Ramos (cell line): Measurements from ENCODE around the gene AXIN2.

Experiments
- in situ Hi-C: fragments of 300-500 bp; cut with MboI; formaldehyde crosslinking; loops from one replicate; pipeline ENCODE4 v1.14.3; 2022; ENCODE audit warnings: low sequenced_read_pairs; ENCODE audit not compliant: unreplicated experiment

Gene AXIN2

DNA sequence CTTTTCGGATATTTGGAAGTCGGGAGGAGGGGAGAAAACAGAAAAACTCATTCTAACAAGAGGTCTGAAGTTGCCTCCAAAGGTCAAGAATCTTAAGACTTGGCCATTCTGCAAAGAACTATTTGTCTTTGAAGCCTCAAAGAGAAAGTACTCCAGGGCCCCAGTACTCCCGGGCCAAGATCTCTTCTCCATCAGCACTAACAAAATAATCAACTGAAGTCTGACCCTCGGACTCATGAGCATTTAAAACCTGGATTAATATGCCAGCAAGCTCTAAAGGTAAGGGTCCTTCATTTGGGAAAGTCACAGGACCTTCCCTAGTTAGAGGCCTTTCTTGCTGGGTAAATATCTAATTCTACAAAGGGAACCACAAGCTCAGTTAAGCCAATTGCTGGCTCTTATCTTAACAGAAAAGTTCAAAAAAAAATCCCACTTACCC, 4.5 kb downstream of the AXIN2 start:
- in situ Hi-C loops = loop anchor here (10.0 kb wide), 1 partner anchor 262 kb away; no protein-coding TSS in a partner anchor

DNA sequence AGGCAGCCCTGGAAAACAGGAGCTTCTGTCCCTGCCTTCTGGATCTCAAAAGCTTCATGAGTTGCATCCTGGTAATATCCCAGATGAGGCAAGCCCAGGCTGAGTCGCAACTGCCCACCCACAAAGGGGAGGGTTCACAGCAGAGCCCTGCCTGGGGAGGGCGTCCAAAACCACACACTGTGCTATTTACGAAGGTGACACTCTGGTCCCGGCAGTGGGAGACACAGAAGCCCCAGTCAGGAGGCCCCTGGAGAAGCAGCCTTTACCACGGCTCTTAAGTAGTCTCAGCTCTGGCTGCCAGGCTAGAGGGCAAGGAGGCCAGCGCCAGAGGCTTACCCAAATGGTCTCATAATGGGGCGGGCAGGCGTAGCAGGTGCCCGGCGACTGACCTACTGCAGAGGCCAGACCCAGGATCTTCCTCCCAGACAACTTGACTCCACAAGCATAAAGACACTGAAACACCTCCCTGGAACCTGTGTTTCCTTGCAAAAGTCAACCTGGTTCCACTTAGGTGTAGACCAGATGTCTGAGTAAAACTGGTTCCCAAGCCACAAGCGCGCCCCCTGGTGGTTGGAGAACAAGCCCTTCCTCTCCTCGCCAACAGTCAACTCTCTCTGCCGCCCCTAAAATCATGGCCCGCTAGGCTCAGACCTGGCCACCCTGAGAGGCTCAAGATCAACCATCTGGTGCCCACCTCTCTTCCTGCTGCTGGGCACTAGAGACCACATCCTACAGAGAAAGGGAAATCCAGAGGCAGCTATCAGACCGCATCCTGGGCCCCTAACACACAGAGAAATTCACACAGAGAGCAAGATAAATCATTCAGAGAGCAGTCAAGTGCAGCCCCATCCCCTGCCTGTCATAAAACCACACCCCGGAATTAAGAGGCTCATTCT, 5.2 kb downstream of the AXIN2 start:
- in situ Hi-C loops = loop anchor here (10.0 kb wide), 1 partner anchor 261 kb away; no protein-coding TSS in a partner anchor

DNA sequence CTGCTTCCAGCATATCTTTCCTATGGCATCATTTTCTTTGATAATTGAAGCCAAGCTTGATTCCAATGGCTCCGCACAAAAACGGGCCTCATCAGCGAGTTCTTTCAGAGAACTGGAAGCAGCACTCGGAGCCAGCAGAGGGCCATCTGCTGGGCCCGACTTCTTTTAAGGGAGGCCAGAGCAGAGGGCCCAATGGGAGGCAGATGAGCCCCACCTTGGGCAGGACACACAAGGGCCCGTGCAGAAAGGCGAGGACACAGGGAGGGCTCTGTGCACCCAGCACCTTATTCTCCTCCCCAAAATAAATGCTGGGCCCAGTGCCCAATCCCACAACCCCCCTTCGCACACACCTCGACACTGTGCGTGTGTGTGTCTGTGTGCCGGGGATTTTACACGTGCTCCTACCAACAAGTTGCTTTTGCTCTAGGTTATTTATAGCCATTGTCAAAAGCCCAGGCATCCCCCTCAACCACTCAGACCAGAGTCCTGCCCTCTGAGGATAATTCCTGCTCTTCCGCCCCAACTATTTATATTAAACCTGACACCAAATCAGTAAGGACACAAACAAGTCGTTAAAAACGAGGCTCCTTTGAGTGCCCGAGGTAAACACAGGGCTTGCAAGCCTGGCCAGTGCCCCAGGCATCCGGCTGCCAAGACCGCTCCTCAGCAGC, 6.8 kb downstream of the AXIN2 start:
- in situ Hi-C loops = loop anchor here (10.0 kb wide), 1 partner anchor 260 kb away; no protein-coding TSS in a partner anchor

DNA sequence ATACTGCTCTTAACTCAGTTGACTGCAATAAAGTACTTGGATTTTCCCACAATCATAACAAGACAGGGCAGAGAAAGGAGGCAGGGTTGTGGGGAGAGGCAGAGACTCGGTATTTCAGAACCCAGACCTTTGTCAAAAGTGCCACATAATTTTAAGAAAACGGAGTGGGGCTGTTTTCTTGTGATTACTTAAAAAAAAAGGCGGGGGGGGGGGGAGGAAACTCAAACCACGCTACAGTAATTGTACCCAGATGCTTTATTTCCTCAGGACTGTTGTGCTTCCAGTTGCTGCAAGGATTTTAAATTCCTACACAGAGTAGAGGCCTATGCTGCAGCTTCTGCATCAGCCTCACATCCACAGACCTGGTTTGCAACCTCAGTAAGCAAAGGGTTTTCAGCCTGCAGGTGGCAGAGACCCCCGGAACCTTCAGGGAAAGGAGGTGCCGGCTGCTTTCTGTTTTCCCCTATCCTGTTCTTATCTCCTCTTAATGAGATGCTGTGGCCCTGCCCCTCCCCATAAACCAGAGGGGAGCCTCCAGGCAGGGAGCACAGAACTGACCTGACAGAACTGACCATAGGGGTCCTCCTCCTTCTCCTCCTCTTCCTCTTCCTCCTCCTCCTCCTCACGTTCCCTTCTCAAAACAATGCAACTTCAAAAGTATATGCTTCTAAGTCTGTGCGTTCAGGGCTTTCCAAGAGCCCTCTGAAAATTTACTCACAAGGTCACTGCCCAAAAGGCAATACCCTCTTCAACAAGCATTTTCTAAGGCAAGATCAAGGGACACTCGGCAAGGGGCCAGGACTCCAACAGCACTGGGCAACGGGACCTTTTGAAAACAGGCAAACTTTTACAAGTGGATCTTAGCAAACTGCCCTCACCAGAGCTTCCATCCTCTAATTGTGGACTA, 7.5 kb downstream of the AXIN2 start:
- in situ Hi-C loops = loop anchor here (10.0 kb wide), 1 partner anchor 259 kb away; no protein-coding TSS in a partner anchor

- in situ Hi-C loops = loop anchor here (10.0 kb wide), 1 partner anchor 258 kb away; no protein-coding TSS in a partner anchor
Observed at GRCh38 chr17:65553009-65553645, 8.3 kb downstream of the AXIN2 start.

DNA sequence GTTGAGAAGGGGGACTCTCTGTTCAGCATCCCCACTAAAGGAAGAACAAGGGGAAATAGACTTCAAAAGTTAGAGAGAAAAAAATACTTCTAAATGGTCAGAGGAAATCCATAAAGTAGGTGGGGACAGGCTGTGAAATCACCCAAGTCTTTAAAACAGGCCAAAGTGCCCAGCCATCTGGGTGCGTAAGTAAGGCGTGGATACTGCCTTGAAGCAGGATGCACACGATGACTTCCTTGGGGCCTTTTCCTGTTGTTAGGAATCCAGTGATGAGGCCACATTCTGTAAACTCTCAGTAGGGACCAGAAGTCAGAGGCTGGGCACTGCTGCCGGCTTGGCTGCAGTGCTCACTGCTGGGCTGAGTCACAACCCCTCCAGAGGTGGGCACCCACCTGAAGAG, 9.2 kb downstream of the AXIN2 start:
- in situ Hi-C loops = loop anchor here (10.0 kb wide), 1 partner anchor 257 kb away; no protein-coding TSS in a partner anchor

DNA sequence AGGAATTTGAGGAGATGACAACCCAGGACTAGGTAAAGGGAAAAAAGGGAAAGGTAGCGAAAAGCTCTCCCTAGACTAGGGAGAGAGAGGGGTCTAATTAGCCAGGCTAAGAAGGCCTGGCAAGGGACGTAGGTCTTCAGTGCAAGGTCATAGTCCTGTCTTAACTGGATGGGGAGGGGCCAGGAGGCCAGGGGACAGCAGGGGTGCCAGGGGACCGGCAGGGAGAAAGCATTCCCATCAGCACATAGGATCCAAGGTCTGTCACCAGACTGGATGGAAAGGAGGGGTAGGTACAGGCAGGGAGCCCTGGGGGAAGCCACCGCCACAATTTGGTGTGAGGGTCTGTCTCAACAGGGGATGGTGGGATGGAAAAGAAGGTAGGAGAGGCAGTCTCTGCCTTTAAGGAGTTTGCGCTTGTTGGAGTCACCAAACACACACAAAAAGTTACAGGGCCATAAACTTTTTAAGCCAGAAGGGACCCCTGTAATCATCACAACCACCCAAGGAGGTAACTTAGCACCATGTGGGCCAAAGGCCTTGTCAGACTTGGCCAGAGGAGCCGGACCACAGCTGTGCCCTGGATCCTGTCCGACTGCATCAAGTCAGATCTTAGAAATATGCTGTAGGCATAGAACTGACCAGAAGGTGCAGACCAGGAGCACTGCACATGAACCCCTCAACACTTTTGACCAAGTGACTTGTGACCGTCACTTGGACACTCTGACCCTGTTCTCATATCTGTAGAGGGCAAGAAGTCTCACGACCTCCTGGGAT, 10.0 kb downstream of the AXIN2 start:
- in situ Hi-C loops = loop anchor here (10.0 kb wide), 1 partner anchor 257 kb away; no protein-coding TSS in a partner anchor

GRCh38 chr17:65550758-65551157, 10.7 kb downstream of the AXIN2 start:
- in situ Hi-C loops = loop anchor here (10.0 kb wide), 1 partner anchor 256 kb away; no protein-coding TSS in a partner anchor

GRCh38 chr17:65550075-65550662, 11.3 kb downstream of the AXIN2 start:
- in situ Hi-C loops = loop anchor here (10.0 kb wide), 1 partner anchor 255 kb away; no protein-coding TSS in a partner anchor

GRCh38 chr17:65548269-65548969, 13.0 kb downstream of the AXIN2 start:
- in situ Hi-C loops = no loop called here

DNA sequence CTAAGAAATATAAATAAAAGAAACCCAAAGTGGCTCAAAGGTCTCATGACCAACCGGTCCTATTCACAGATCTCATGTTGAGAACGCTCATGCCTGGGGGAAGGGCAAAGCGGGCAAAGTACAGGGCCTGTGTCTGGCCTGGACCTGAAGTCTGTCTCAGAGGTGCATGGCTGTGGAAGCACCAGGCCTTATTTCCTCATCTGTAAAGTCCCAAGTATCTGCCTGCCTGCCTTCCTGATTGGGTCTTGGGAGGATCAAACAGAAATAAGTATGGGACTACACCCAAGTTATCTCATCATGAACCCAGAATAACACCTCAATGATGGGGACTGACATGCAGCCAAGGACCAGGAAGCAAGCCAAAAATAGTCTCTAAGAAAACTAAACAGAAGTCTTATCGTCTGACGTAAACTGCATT, 14.2 kb downstream of the AXIN2 start:
- in situ Hi-C loops = no loop called here

GRCh38 chr17:65546579-65546978, 14.9 kb downstream of the AXIN2 start:
- in situ Hi-C loops = no loop called here

GRCh38 chr17:65545705-65546523, 15.5 kb downstream of the AXIN2 start:
- in situ Hi-C loops = no loop called here

DNA sequence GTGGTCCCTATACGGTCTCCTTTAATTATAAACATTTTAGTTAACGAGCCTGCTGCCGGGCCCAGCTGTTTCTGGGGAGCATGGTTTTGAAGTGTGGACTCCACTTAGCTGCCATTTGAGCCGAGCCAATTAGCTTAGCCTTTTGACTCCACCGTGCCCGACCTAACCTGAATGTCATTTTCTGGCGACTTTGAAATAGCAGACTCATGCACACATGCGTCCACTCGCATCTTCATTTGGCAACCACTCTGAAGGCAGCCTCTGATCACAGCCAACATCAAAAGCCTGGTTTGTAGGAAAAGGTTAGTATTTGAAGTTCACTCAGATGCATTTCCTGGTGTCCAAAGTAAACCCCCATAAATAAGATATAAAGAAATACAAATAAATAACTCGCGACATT, 16.8 kb downstream of the AXIN2 start:
- in situ Hi-C loops = no loop called here

GRCh38 chr17:65542610-65543009, 18.8 kb downstream of the AXIN2 start:
- in situ Hi-C loops = no loop called here

DNA sequence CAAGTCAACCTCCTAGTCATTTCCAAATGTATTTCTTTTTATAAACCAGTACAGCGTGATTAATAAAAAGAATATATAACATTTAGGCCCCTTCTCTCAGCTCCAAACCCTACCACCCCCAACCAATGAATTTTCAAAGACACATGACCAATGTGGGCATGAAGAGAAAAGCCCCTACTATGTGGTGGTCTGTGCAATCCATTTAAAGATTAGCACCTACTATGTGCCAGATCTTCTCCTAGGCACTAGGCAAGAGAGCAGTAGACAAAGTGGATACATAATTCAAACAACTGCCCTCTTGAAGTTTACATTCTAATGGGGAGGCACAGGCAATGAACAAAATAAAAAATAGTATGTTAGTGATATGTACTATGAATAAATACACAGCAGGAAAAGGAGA, 19.4 kb downstream of the AXIN2 start:
- in situ Hi-C loops = no loop called here

DNA sequence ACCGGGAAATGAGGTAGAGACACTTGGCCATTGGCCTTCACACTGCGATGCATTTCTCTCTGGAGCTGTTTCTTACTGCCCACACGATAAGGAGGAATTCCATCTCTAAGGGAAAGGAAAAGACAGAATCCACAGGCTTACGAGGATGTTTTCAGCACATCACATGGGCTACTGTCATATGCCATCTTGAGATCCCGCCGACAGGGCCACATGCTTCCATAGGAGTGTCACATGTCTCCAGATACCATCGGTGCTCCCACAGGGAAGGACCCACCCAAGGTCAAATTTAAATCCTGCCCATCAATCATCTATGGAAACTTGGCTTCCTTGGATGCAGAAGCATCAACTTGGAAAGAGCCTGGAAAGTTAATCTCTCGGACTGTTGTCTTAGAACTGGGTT, 20.0 kb downstream of the AXIN2 start:
- in situ Hi-C loops = no loop called here
